Esophagus muscularis mucosa (tissue), 4 donors: ENCODE measurements around the gene MORC3. TPM values are rescaled to one million over a fixed set of nuclear protein-coding genes. Genes with fewer than 3 reads are reported as not detected.
"Not testable (repeated sequence)": the region's sequence is repeated elsewhere in the genome, so short reads cannot be mapped to it uniquely, and the experiment has no call there.

Experiments
- DNase-seq: peaks from one replicate; pipeline ENCODE4 v3.0.0-alpha.2; 2017; ENCODE audit errors: extremely low spot score
- H3K27ac ChIP-seq, 4 donors: fragments of 200-600 bp; sonication (generic); replicated peaks in 1 of 4; 1 replicate in 3 of 4; 2 replicates in 1 of 4; pipeline ENCODE4 v1.5.1; 2016 to 2019; ENCODE audit warnings: mild to moderate bottlenecking in 1 of 4
- H3K27me3 ChIP-seq, 4 donors: fragments of 200-600 bp; sonication (generic); one replicate each; pipeline versions ENCODE4 v1.5.1 to v1.6.0; 2016 to 2019
- H3K36me3 ChIP-seq, 4 donors: fragments of 200-600 bp; sonication (generic); one replicate each; pipeline ENCODE4 v1.5.1; 2016 to 2019
- H3K4me1 ChIP-seq, 4 donors: fragments of 200-600 bp; sonication (generic); one replicate each; pipeline ENCODE4 v1.5.1; 2016 to 2019
- H3K4me3 ChIP-seq, 4 donors: fragments of 200-600 bp; sonication (generic); 1 replicate in 2 of 4; 2 replicates in 2 of 4; pipeline ENCODE4 v1.5.1; 2016 to 2019; ENCODE audit warnings: mild to moderate bottlenecking in 4 of 4, moderate library complexity in 1 of 4
- H3K9me3 ChIP-seq, 4 donors: fragments of 200-600 bp; sonication (generic); 1 replicate in 3 of 4; 2 replicates in 1 of 4; pipeline ENCODE4 v1.5.1; 2016 to 2019
- CTCF ChIP-seq, 3 experiments: fragments of 200-600 bp in 2 of 3; fragments of 450-650 bp in 1 of 3; sonication (generic) in 2 of 3; IDR thresholded peaks; one replicate each; pipeline ENCODE4 v1.5.1; 2017 to 2019; ENCODE audit warnings: antibody characterized with exemption in 3 of 3, mild to moderate bottlenecking in 2 of 3, moderate library complexity in 1 of 3
- EP300 ChIP-seq: sonication (generic); formaldehyde crosslinking; IDR thresholded peaks from one replicate; pipeline ENCODE4 v1.6.1; 2017; ENCODE audit warnings: antibody characterized with exemption
- POLR2A ChIP-seq: fragments of 450-650 bp; IDR thresholded peaks from one replicate; pipeline ENCODE4 v1.6.1; 2017; ENCODE audit warnings: antibody characterized with exemption, moderate library complexity, mild to moderate bottlenecking, low read depth
- POLR2AphosphoS5 ChIP-seq, 2 donors: sonication (generic); formaldehyde crosslinking; IDR thresholded peaks; one replicate each; pipeline ENCODE4 v1.6.1; 2017; ENCODE audit warnings: antibody characterized with exemption in 2 of 2
- WGBS: methylation state at CpG from one replicate; pipeline ENCODE4 v1.1.5; 2018; 5-methylcytosine and 5-hydroxymethylcytosine counted together
- intact Hi-C: fragments of 100-400 bp; cut with DNase I; formaldehyde crosslinking; loops from one replicate; pipeline ENCODE4 v1.15.1; 2023
- total RNA-seq, 4 donors: library from RNA; depleted of rRNA; stranded (reverse); fragments of >200 nt; gene quantifications; one replicate each; pipeline versions ENCODE4 v1.1.0 to v1.2.1, GENCODE V29; 2016

Gene MORC3
- total RNA-seq, 4 donors from 2014 or later: 32.0 to 41.9 (median 39.2) TPM

- WGBS: 94% methylated on average over 6 of the region's 6 CpGs
- H3K27me3 ChIP-seq: no peaks in the 10 kb centered on the region
- intact Hi-C loops: no loop called here
Measured at GRCh38 chr21:36388096-36388495, 68.1 kb downstream of the MORC3 start.

GRCh38 chr21:36388835-36389234, 68.8 kb downstream of the MORC3 start:
- Histone ChIP-seq H3K4me1 (peaks cover 0 to 16% (median 13%) of the 10 kb centered on the region in 4 donors), H3K9me3 (no peaks in the 10 kb centered on the region), H3K27me3 (no peaks in the 10 kb centered on the region), H3K27ac (no peak overlapping the region), H3K36me3 (no peaks in the 10 kb centered on the region), H3K4me3 (no peak overlapping the region)
- WGBS: 59% methylated on average over 10 of the region's 10 CpGs
- intact Hi-C loops: no loop called here
- TF ChIP-seq POLR2A: no peak
- no peak for TF ChIP-seq CTCF (IDR thresholded peaks at IDR 0.05)
- DNase-seq: no peak

More at GRCh38 chr21:36388096-36388495, 68.1 kb downstream of the MORC3 start:
- H3K27ac ChIP-seq: no peak overlapping the region
- no peak overlapping the region for H3K4me3 ChIP-seq
- no peak for TF ChIP-seq POLR2A
- no peaks in the 10 kb centered on the region for H3K36me3 ChIP-seq
- no peak for DNase-seq
- peaks cover 0 to 16% (median 13%) of the 10 kb centered on the region in 4 donors for H3K4me1 ChIP-seq
- H3K9me3 ChIP-seq: no peaks in the 10 kb centered on the region

GRCh38 chr21:36391649-36392048, 71.7 kb downstream of the MORC3 start:
- H3K4me1 ChIP-seq, H3K36me3 ChIP-seq, H3K27me3 ChIP-seq, DNase-seq, intact Hi-C loops, H3K4me3 ChIP-seq, H3K27ac ChIP-seq, H3K9me3 ChIP-seq: not testable (repeated sequence)
- 94% methylated on average over 6 of the region's 6 CpGs for WGBS

- Histone ChIP-seq H3K36me3 (peaks cover 0 to 16% (median 5%) of the 10 kb centered on the region in 4 donors), H3K27me3 (no peaks in the 10 kb centered on the region), H3K4me3 (no peak overlapping the region), H3K4me1 (no peaks in the 10 kb centered on the region), H3K27ac (no peak overlapping the region), H3K9me3 (no peaks in the 10 kb centered on the region)
- 94% methylated on average over 6 of the region's 6 CpGs for WGBS
- intact Hi-C loops: no loop called here
- no peak for DNase-seq
- no peak for TF ChIP-seq EP300
Measured at GRCh38 chr21:36395353-36396111, 75.5 kb downstream of the MORC3 start.

- 99% methylated on average over 3 of the region's 3 CpGs for WGBS
- Histone ChIP-seq H3K27ac (no peak overlapping the region), H3K4me3 (no peak overlapping the region), H3K4me1 (no peaks in the 10 kb centered on the region), H3K9me3 (no peaks in the 10 kb centered on the region), H3K27me3 (no peaks in the 10 kb centered on the region), H3K36me3 (peaks cover 0 to 16% (median 5%) of the 10 kb centered on the region in 4 donors)
- DNase-seq: no peak
- intact Hi-C loops: no loop called here
- TF ChIP-seq POLR2A: no peak
- no peak for TF ChIP-seq POLR2AphosphoS5 (IDR thresholded peaks at IDR 0.05)
- TF ChIP-seq CTCF (IDR thresholded peaks at IDR 0.05): no peak
- no peak for TF ChIP-seq EP300
Measured at GRCh38 chr21:36396325-36396724, 76.3 kb downstream of the MORC3 start.

- no peak overlapping the region for H3K4me3 ChIP-seq
- H3K4me1 ChIP-seq: no peaks in the 10 kb centered on the region
- H3K9me3 ChIP-seq: no peaks in the 10 kb centered on the region
- TF ChIP-seq POLR2AphosphoS5 (IDR thresholded peaks at IDR 0.05) (no peak), EP300 (no peak), POLR2A (no peak), CTCF (IDR thresholded peaks at IDR 0.05) (no peak)
- H3K27me3 ChIP-seq: no peaks in the 10 kb centered on the region
- no peak for DNase-seq
- H3K27ac ChIP-seq: no peak overlapping the region
- peaks cover 0 to 19% (median 5%) of the 10 kb centered on the region in 4 donors for H3K36me3 ChIP-seq
- 97% methylated on average over 4 of the region's 4 CpGs for WGBS
- intact Hi-C loops: no loop called here
Measured at GRCh38 chr21:36396971-36397370, 77.0 kb downstream of the MORC3 start.
